ENCODE results near the gene RABEP1. TPM values are rescaled to one million over a fixed set of nuclear protein-coding genes. Genes with fewer than 3 reads are reported as not detected.
"Not testable (repeated sequence)": the region's sequence is repeated elsewhere in the genome, so short reads cannot be mapped to it uniquely, and the experiment has no call there.

RABEP1 gene
- total RNA-seq, 3 donors from 2014 or later (not counting 1 experiment from before 2014, with no cell fraction given): 44.1 to 64.0 (median 44.2) TPM

DNA sequence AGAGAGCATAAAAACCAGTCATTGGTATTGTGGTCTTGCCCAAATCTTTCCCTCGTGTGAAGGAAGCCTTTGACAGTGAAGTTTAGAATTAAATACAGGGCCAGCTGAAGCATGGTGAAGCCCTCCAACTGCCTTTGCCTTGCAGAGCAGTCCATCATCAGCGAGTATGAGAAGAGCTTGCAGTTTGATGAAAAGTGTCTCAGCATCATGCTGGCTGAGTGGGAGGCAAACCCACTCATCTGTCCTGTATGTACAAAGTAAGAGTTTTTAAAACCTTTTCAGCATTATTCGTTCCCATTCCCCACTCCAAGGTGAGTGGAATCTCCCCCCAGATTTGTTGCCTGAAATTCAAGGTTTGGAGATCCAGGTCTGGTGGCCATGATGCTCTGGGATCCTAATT lies 143.7 kb downstream of the RABEP1 start:
- WGBS (ENCODE audit: insufficient coverage): 63% methylated on average over 3 of the region's 3 CpGs
- Mint-ChIP-seq H3K36me3 (peaks cover 10% of the 10 kb centered on the region), H3K4me1 (peaks cover 9 to 13% of the 10 kb centered on the region in 2 donors), H3K9me3 (no peaks in the 10 kb centered on the region), H3K27ac (no peak overlapping the region), H3K27me3 (ENCODE audit: low read depth in 2 of 2) (no peaks in the 10 kb centered on the region), H3K4me3 (no peak overlapping the region)
- Histone ChIP-seq H3K27ac (ENCODE audit: low read length) (no peak overlapping the region), H3K27me3 (ENCODE audit: control insufficient read depth, insufficient read depth, low read length) (no peaks in the 10 kb centered on the region), H3K9me3 (ENCODE audit: control insufficient read depth, insufficient read depth, low read length) (no peaks in the 10 kb centered on the region), H3K36me3 (ENCODE audit: control insufficient read depth, insufficient read depth, low read length) (peaks cover 64% of the 10 kb centered on the region), H3K4me3 (ENCODE audit: low read length) (no peak overlapping the region), H3K4me1 (ENCODE audit: control insufficient read depth, insufficient read depth, low read length) (peaks cover 4% of the 10 kb centered on the region)
- TF ChIP-seq, protein P1, sequence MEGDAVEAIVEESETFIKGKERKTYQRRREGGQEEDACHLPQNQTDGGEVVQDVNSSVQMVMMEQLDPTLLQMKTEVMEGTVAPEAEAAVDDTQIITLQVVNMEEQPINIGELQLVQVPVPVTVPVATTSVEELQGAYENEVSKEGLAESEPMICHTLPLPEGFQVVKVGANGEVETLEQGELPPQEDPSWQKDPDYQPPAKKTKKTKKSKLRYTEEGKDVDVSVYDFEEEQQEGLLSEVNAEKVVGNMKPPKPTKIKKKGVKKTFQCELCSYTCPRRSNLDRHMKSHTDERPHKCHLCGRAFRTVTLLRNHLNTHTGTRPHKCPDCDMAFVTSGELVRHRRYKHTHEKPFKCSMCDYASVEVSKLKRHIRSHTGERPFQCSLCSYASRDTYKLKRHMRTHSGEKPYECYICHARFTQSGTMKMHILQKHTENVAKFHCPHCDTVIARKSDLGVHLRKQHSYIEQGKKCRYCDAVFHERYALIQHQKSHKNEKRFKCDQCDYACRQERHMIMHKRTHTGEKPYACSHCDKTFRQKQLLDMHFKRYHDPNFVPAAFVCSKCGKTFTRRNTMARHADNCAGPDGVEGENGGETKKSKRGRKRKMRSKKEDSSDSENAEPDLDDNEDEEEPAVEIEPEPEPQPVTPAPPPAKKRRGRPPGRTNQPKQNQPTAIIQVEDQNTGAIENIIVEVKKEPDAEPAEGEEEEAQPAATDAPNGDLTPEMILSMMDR (IDR thresholded peaks at IDR 0.05): no peak
- DNase-seq (no peak), ATAC-seq (no peak)
- intact Hi-C loops (cut with micrococcal nuclease): no loop called here

DNA sequence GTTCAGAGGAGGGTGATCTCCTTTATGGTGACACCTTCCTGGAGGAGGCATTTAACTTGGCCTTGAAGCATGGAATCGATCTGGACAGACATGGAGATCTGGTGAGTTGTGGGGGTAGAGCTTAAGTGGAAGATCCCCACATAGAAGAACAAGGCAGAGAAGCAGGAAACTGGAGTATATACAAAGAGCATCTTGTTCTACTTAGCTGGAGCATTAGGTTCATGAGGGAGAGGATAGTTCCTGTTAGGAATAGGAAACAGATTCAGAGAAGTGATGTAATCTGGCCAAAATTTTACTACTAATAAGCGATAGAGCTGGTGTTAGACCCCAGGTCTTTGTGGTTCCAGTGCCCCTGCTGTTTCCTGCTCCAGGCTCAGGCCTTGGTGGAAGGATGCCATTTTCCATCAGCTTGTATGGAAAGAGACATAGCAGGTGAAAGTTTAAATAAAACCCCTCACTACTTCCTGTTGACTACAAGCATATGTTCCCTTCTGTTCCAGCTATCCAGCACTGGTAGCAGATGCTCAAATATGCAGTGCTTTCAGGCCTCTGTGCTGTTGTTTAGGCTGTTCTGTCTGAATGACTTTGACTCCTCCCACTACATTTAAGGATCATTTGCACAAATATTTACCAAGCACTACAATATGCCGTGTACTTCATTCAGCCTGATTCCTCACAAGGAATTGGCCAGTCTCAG lies 147.3 kb downstream of the RABEP1 start:
- no peaks in the 10 kb centered on the region for H3K9me3 ChIP-seq (ENCODE audit: control insufficient read depth, insufficient read depth, low read length)
- Mint-ChIP-seq H3K4me3 (no peak overlapping the region), H3K4me1 (peaks cover 9 to 14% of the 10 kb centered on the region in 2 donors), H3K27ac (peak overlapping the region in 1 of 2 donors; percentile 49), H3K36me3 (peaks cover 10% of the 10 kb centered on the region), H3K9me3 (no peaks in the 10 kb centered on the region), H3K27me3 (ENCODE audit: low read depth in 2 of 2) (no peaks in the 10 kb centered on the region)
- TF ChIP-seq, protein P1 (IDR thresholded peaks at IDR 0.05): no peak
- no peaks in the 10 kb centered on the region for H3K4me1 ChIP-seq (ENCODE audit: control insufficient read depth, insufficient read depth, low read length)
- 96% methylated on average over 3 of the region's 3 CpGs for WGBS (ENCODE audit: insufficient coverage)
- DNase-seq: no peak
- no peak overlapping the region for H3K4me3 ChIP-seq (ENCODE audit: low read length)
- H3K36me3 ChIP-seq (ENCODE audit: control insufficient read depth, insufficient read depth, low read length): peaks cover 77% of the 10 kb centered on the region
- intact Hi-C loops (cut with micrococcal nuclease): no loop called here
- no peak for ATAC-seq
- no peak overlapping the region for H3K27ac ChIP-seq (ENCODE audit: low read length)
- no peaks in the 10 kb centered on the region for H3K27me3 ChIP-seq (ENCODE audit: control insufficient read depth, insufficient read depth, low read length)

DNA sequence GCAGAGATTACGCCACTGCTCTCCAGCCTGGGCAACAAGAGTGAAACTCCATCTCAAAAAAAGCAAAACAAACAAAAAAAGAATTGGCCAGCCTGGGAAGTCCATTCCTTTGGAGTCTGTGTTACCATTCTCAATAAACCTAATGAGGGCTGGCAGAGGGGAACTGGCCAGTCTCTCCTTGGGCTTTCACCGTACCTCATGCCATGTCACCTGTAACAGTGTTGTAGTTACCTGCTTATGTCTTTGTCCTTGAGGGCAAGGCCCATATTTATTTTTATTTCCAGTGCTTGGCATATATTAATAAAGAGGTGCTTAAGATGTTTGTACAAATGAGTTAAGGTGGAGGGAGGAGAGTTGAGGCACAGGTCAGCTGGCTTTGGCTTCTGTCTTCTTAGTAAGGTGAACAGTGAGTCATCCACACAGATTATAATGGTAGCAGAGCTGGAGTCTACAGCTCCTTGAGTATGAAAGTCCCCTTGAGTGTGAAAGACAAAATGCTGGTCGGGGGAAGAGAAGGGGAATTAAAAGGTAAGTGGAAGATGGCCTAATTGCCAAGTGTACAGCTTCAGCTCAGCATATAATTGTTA lies 148.4 kb downstream of the RABEP1 start:
- no peak overlapping the region for H3K4me3 ChIP-seq (ENCODE audit: low read length)
- Mint-ChIP-seq H3K27me3 (ENCODE audit: low read depth in 2 of 2) (no peaks in the 10 kb centered on the region), H3K4me3 (no peak overlapping the region), H3K4me1 (peaks cover 9 to 14% of the 10 kb centered on the region in 2 donors), H3K36me3 (peaks cover 10% of the 10 kb centered on the region), H3K27ac (peak overlapping the region in 1 of 2 donors; percentile 70), H3K9me3 (no peaks in the 10 kb centered on the region)
- WGBS (ENCODE audit: insufficient coverage): 94% methylated on average over 2 of the region's 3 CpGs
- ATAC-seq: no peak
- H3K27me3 ChIP-seq (ENCODE audit: control insufficient read depth, insufficient read depth, low read length): no peaks in the 10 kb centered on the region
- DNase-seq: no peak
- TF ChIP-seq, protein P1 (IDR thresholded peaks at IDR 0.05): no peak
- no peak overlapping the region for H3K27ac ChIP-seq (ENCODE audit: low read length)
- H3K9me3 ChIP-seq (ENCODE audit: control insufficient read depth, insufficient read depth, low read length): no peaks in the 10 kb centered on the region
- peaks cover 76% of the 10 kb centered on the region for H3K36me3 ChIP-seq (ENCODE audit: control insufficient read depth, insufficient read depth, low read length)
- intact Hi-C loops (cut with micrococcal nuclease): loop anchor here (10.0 kb wide), 1 partner anchor 316 kb away; the partner anchor contains the start of genes USP6 and ZNF232
- H3K4me1 ChIP-seq (ENCODE audit: control insufficient read depth, insufficient read depth, low read length): no peaks in the 10 kb centered on the region

DNA sequence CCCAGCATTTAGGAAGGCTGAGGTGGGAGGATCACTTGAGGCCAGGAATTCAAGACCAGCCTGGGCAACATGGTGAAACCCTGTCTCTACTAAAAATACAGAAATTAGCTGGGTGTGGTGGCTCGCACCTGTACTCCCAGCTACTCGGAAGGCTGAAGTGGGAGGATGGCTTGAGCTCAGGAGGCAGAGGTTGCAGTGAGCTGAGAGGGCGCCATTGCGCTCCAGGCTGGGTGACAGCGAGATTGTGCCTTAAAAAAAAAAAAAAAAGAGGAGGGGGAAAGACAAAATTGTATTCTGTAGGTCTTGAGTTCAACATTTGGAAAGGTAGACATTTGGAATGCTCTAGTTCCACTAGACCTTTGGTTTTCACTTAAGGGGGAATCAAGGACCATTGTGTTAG lies 149.2 kb downstream of the RABEP1 start:
- peaks cover 10% of the 10 kb centered on the region for H3K36me3 Mint-ChIP-seq
- H3K4me3 Mint-ChIP-seq; H3K9me3 Mint-ChIP-seq; ATAC-seq; H3K27me3 Mint-ChIP-seq (ENCODE audit: low read depth in 2 of 2); H3K9me3 ChIP-seq (ENCODE audit: control insufficient read depth, insufficient read depth, low read length); H3K27ac ChIP-seq (ENCODE audit: low read length); H3K27me3 ChIP-seq (ENCODE audit: control insufficient read depth, insufficient read depth, low read length); H3K4me1 ChIP-seq (ENCODE audit: control insufficient read depth, insufficient read depth, low read length); DNase-seq; H3K4me3 ChIP-seq (ENCODE audit: low read length): not testable (repeated sequence)
- H3K27ac Mint-ChIP-seq: peak overlapping the region in 1 of 2 donors; percentile 70
- peaks cover 12 to 14% of the 10 kb centered on the region in 2 donors for H3K4me1 Mint-ChIP-seq
- WGBS (ENCODE audit: insufficient coverage): 79% methylated on average over 5 of the region's 5 CpGs
- intact Hi-C loops (cut with micrococcal nuclease): loop anchor here (10.0 kb wide), 1 partner anchor 316 kb away; the partner anchor contains the start of genes USP6 and ZNF232
- H3K36me3 ChIP-seq (ENCODE audit: control insufficient read depth, insufficient read depth, low read length): peaks cover 70% of the 10 kb centered on the region

Data from natural killer cell (primary cell).